NCI-H524 treated with DMSO at 0.1 percent for 48 hours (cell line): ENCODE measurements around the gene NME4.

Experiments
- DNase-seq: peaks from one replicate; lab custom pipeline; 2025; lab: John Stamatoyannopoulos, UW

Gene NME4

DNA sequence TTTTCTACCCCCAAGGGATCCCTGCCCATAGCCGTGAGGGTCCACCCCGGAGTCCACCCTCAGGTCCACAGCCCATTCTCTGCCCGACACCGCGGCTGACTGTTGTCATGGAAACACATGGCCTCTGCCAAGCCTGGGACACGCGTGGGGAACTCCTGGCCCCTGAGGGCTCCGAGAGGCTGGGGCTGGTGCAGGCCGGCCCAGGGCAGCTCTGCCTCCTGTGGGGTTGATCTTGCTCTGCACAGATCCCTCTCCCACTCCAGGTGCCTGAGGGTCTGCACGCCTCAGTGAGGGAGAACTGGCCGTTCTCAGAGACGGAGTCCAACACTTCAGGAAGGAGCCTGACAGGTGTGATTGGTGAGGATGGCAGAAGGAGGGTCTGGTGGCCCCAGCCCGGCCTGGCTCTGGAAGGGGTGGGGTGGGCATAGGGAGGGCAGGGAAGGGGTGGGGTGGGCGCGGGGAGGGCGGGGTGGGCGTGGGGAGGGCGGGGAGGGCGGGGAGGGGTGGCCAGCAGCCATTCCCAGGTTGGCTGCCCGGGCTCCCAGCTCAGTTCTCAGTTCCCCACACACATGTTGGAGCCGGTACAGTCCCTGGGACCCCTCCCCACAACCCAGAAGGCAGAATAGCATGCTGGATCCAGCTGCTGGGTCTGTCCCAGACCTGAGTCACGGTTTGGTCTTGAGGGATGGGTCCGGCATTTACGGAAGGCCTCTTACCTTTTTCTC, 33.1 kb upstream of the NME4 start:
- no peak for DNase-seq

DNA sequence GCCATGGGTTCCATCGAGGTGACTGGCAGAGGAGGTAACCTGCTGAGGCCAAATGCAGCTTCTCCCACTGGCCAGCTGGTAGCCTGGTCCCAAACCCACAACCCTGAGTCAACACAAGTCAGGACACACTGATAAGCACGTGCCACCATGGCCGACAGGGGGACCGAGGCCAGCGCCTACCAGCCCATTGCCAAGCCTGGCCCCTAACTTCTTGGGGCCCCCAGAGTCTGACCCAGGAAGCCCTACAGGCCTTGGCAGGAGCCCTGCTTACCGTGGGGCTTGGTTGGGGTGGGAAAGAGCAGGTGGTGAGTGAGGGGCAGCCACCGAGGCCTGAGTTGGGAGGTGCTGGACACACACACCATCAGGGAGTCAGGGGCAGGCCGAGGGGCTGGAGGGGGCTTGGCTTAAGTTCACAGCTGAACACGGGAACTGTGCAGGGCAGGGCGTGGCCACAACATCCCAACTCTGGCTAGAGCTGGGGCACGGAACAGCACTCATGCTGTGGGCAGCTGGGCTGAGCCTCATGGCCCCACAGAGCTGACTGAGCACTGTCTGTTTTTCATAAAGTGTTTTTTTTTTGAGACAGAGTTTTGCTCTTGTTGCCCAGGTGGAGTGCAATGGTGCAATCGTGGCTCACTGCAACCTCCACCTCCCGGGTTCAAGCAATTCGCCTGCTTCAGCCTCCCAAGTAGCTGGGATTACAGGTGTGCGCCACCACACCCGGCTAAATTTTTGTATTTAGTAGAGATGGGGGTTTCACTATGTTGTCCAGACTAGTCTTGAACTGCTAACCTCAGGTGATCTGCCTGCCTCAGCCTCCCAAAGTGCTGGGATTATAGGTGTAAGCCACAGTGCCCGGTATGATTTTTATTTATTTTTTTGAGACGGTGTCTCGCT, 32.2 kb upstream of the NME4 start:
- no peak for DNase-seq

DNA sequence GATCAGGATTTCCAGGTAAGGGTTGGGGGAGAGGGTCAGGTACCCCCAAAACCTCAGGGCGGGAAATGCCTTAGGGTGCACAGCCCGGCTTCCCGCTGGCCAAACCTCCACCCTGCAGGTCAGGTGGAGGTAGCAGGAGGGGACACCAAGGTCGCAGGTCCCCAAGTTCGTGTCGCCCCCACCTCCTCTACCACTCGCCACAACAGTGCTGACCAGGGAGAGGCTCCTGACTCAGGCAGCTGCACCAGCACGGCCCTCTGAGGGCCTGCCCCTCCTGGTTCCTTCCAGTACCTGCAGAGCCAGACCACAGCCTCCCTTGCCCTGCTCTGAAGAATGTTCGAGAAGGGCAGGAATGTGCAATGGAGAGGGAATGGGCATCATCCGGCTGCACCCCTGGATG, 30.5 kb upstream of the NME4 start:
- DNase-seq, result no peak

DNA sequence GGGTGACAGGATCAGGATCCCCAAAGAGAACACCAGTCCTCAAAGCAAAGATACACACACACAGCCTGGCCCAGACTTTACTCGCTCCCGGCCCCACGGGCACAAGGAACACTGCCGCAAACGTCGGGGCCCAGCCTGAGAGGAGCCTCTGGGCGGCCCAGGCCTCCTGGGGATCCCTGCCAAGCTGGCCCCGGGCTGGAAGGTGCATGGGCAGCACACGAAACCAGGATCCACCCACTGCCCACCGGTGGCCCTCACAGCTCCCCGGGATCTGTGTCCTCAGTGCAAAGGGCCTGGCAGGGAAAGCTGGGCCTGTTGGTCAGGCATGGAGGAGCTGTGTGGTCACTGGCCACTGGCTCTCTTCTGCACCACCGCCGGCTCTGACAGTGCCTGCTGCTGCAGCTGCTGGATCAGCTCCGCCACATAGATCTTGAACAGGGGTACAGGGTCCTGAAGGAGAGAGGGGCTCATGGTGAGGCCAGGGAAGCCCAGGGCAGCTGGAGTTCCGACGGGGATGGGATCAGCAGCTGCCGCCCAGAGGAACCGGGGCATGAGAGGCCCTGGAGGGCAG, 29.6 kb upstream of the NME4 start:
- no peak for DNase-seq

DNA sequence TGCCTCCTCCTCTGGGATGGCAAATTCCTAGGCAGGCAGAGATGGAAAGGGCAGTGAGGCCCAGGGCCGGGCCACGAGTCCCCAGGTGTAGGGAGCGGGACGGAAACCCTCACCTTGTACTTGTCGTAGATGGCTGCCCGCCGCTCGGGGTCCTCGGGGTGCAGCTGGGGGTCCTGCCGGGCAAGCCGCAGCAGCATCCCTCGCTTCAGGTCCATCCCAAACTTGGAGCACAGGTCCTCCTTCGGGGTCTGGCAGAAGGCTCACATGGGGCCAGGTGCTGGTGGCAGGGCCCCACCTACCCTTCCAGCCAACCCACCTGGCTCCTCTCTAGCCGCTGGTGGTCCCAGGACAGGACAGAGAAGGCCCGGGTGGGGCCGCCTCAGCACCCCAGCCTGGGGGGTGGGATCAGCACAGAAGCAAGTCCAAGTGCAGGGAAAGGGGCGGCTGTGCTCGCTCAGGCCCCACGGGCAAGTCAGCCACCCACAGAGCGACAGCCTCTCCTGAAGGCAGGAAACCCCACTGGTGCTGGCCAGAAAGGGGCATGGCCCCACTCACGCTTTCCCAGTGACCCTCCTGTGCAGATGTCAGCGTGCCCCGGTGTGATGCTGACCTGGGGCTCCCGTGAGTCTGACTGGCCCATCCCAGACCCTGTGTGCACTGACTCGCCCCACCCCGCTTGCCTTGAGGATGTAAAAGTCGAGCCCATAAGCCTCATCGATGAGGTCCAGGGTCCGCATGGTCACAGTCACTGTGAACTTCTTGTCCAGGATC, 28.4 kb upstream of the NME4 start:
- DNase-seq, result no peak

DNA sequence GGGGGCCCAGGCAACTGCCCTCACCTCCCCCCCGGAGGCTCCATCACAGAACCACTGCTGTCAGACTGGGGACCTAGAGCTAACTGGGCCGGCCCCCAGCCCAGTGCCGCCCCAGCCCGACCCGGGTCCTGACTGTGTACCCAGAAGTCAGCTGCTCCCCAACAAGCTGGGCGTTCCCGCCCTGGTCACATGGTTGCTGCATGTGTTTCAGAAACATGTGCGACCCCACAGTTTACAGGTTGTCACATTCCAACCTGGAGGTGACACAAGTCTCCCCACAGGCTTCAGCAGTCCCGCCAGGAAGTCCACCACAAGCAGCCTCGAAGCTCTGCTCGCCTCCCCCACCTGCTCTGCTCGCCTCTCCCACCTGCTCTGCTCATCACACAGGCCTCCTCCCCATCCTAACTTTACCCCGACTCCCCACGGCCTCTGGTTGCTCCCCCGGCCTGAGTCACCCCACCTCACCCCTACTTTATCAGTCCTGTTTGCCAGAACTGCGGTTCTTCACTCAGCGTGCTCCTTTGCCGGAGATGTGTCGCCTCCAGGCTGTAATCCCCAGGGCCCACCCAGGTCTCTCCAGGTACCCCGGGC, 27.6 kb upstream of the NME4 start:
- no peak for DNase-seq

DNA sequence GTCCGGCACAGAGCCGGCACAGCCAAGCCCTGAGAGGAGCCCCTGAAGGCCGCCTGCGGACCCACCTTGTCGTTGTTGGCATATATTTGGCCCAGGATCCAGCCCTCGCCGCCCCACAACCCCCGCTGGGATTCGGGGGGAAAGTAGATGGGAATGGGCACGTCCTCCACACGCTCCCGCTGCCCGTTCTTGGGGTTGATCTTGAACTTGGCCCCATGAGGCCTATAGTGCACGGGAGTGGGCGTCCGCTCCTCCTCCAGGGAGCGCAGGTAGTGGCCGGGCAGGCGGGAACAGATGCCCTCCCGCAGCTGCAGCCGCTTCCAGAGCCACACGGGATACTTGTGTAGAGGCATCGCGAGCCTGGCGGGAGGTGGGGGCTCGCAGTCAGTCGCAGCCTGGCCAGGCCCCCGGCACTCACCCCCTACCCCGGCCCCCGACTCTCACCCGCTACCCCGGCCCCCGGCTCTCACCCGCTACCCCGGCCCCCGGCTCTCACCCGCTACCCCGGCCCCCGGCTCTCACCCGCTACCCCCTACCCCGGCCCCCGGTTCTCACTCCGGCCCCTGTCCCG, 27.0 kb upstream of the NME4 start:
- DNase-seq, result no peak

DNA sequence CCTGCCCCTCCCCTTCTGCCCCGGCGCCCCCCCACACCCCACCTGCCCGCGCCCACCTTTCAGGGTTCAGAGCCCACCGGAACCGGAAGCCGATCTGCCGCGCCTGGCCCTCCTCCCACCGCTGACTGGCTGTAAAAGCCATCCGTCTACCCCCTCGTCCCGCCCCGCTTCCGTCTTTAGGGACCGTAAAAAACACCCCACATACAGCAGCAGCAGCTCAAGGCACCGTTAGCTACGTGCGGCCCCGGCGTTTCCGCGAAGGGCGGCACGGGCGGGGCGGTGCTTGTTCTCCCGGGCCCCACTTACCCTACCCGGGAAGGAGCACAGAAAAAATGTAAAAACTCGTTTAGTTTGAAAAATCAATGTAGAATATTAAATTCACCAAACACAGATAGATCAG, 26.6 kb upstream of the NME4 start, which contains the start of gene MRPL28:
Gene MRPL28, minus strand, starts transcription at position 96 of the 400 bp plus-strand sequence. CDS start 320 bp downstream, outside the sequence.
- peak; percentile 57 for DNase-seq

DNA sequence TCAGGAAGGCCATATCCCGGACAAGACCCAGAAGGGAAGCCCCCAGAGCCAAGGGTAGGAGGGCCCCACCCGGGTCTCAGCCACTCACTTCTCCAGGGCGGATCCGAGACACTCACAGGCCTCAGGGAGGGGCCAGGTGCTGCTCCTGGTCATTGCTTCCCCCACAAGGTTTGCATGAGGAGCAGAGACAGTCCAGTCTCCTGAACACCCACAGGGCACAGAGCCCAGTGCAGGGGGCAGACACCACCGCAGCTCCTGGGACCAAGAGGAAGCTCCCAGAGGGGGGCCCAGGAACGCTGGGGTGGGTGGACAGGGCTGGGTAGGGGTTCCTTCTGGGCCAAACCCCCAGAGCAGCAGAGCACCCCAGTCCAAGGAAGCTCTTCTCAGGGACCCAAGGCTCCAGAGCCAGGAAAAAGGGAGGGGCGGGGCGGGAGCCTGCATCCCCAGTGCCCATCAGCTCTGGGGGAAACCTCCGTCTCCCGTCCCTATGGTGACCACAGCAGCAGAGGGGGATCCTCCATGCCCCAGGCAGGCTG, 26.0 kb upstream of the NME4 start:
- no peak for DNase-seq

DNA sequence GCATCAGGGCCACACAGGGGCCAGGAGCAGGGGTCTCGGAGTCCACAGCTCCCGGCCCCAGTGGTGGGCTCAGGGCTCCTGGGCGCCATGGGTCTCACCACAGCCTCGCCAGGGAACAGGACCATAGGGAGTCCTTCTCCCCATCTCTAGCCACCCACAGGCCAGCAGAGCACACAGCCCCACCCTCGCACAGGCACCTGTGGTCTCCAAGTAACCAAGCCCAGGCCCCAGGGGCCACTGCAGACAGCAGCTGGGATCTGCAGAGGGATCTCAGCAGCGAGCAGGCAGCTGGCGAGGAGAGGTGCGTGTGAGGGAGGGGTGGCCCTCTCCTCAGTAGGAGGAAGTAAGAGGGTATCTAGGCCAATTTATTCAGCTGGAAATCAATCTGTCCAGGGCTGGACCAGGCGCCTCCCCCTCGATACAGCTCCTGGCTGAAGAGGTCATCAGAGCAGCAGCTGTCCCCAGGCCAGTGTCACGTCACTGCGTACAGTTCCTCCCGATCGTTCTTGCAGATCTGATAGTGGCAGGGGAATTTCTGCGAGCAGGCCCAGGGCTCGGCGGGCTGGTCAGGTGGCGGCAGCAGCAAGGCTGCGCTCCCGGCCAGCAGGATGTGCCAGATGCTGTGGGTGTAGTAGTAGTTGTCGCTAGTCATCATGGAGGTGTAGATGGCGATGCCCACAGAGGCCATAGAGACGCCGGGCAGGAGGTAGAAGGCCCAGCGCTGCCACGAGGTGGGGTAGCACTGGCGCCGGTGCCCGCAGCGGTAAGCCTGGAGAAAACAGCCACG, 25.3 kb upstream of the NME4 start:
- DNase-seq, result no peak

DNA sequence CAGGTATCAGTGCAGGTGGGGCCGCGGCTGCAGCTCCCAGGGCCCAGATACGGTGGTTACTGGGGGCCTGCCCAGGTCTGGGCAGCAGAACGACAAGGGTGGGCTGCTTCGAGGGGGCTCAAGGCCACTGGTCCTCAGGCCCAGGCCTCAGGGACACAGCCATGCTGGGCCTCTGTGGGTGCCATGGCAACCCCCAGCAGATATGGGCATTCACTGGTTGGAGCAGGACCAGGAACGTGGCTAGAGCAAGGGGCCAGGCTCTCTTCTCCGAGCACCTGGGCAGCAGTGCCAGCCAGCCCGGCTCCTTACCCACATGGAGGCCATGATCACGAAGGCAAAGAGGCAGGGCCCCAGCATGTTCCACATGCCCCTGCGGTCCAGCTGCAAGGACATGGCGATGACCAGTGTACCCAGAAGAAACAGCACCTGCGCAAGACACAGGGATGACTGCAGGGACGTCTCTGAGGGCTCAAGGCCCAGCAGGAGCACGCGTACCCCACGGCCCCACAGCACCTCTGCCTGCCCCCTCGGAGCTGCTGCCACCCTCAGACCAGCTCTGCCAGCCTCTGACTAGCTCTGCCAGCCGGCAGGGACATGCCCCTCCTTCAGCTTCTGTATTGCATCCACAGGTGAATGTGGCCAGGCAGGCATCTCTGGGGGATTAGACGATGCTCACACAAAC, 24.6 kb upstream of the NME4 start:
- no peak for DNase-seq

DNA sequence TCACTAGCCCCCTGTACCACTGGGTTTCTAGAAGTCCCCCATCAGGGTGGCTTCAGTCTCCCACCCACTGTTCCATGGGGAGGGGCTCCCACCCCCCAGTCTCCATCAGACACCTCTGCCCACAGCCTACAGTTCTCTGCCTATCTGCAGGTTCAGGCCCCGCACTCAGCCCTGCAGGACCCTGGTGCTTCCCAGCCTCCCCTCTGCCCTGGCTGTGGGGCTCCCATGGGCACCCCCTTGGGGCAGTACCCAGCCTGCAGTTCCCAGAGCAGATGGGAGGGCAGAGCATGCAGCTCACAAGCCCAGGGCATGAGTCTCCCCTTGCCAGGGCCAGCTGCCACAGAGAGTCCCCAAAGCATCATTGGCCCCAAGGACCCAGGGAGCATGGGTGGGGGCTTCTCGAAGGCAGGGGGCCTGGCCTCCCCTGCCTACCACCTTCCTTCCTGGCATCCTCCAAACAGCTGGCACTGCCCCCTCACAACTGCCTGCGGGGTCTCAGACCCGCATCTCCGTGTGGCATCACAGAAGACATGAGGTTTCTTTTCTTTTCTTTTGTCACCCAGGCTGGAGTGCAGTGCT, 23.9 kb upstream of the NME4 start:
- no peak for DNase-seq

DNA sequence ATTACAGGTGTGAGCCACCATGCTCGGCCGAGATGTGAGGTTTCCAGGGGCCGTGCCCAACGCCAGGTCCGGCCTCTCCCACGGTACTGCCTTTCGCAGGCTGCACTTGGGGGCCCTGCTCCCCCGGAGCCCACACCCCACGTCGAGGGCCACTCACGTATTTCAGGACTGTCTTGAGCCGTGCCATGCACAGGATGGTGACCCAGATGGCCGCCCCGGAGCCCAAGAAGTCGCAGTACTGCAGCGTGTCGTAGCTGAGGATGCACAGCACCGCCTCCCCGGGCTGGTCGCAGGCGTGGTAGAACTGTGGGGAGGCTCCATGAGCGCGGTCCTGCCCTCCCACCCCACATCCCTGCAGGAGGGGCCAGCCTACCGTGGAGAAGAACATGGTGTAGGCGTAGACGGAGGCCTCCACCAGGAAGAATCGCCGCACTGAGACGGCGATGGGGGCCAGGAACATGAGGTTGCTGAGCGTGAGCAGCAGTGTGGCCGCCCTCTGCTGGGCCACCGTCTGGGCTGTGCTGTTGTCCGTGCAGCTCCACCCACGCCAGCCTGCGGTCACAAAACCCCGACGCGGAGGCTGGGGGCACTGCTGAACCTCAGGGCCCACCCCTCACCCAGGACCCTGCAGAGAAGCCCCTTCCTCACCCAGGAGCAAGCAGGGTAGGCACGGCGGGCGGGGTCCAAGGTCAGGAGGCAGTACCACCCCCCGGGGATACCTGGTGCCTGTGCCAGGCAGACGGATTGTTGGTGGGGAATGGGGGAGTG, 23.0 kb upstream of the NME4 start:
- no peak for DNase-seq

DNA sequence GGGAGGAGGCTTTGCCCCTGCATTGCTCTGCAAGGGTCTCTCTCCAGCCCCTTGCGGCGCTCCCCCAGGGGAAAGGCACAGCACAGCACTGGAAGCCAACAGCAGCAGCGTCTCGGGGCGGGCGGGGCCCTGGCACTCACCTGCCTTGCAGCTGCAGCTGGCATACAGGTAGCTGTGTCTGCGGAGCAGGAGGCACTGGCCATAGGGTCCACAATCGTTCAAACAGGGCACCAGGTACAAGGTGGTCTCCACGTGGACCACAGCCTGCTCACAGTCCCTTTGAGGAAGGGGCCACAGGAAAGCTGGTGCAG, 22.4 kb upstream of the NME4 start:
- DNase-seq, result no peak

DNA sequence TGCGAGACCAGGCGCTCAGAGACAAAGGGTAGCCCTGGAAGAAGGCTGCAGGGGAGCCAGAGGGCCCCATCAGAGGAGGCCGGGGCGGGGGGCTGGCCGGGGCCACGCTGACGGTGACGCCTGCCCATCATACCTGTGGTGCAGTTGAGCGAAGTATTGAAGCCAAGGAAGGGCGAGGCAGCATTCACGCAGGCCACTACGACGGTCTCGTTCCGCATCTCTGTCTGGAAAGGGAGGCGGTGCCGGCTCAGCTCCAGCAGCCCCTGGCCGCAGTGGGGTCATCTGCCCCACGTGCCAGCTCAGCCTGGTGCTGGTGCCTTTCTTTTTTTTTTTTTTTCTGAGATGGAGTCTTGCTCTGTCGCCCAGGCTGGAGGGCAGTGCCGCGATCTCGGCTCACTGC, 21.8 kb upstream of the NME4 start:
- no peak for DNase-seq

DNA sequence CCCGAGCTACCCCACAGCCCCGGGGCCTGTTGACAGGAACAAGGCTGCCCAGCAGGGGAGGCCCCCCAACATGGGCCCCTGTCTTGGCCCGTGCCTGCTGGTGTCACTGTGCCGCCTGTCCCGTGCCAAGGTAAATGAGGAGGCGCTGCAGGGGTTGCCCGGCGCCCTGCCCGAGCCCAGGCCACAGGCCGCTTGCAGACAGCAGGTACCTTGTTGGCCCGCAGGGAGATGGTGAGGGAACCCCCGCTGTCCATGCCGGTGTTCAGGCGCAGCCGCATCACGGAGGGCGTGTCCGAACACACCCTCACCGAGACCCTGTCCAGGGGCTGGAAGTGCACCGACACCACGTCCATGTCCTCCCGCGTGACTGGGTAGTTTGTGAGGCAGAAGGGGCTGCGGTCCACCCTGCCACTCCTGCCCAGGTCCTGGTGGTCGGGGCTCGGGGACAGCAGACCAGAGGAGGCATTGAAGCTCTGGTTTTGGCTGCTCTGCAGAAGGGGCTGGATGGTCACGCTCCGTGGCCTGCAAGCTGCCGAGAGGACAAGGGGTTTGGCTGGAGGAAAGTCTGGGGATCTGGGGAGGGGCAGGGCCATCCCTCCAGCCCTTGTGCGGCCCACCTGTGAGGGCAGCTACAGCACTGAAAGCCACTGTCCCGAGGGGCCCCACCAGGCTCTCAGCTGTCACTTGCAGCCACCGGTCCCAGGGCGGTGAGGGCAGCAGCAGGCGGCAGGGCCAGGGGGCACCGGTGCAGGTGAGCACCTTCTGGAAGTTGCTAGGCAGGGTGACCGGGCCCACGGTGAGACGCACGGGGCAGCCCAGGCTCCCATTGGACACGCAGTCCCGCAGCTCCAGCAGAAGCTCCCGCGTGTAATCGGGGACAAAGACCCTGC, 20.8 kb upstream of the NME4 start:
- no peak for DNase-seq

DNA sequence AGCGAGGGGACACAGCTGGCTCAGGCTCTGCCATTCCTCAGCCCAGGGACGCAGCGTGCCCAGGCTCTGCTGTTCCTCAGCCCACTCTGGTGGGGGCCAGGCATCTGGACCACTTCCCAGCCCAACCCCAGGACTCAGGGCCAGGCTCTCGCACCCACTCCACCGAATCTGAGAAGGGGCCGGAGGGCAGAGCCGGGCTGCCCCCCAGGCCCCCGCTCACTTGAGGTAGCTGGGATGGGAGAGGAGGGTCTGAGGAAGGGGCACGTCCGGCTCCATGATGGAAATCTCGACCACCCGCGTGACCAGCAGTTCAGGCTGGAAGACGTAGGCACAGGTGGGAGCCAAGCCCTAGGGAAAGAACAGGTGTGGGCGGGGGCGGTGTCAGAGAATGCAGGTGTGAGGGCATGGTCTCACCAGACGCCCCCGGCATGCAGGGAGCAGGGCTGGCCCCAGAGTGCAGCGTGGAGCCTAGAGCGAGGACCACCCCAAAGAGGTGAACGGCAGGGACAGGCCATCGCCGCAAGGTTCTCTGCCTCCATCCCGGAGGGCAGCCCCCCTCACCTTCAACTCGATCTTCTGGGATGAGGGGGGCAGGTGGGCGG, 20.1 kb upstream of the NME4 start:
- no peak for DNase-seq
